CD4-positive, alpha-beta memory T cell (primary cell): ENCODE measurements around the gene ESRRA. TPM values are rescaled to one million over a fixed set of nuclear protein-coding genes. Genes with fewer than 3 reads are reported as not detected.

Experiments
- CTCF ChIA-PET: fragments of 350-600 bp; sonication (Branson Sonifier 250); formaldehyde crosslinking; loops from one replicate; lab custom pipeline; 2021; ENCODE audit warnings: inconsistent platforms; ENCODE audit not compliant: partially characterized antibody; lab: Charles Lee
- POLR2A ChIA-PET: fragments of 350-600 bp; sonication (Branson Sonifier 250); formaldehyde crosslinking; loops from one replicate; lab custom pipeline; 2021; ENCODE audit not compliant: partially characterized antibody; lab: Charles Lee
- DNase-seq, 5 donors: peaks; one replicate each; pipeline versions ENCODE4 v3.0.0 to v3.0.0-alpha.2; 2020 to 2022; ENCODE audit warnings: mixed read lengths in 1 of 5
- H3K27ac ChIP-seq: one replicate; pipeline ENCODE4 v1.7.0; 2013; ENCODE audit warnings: low read depth, low read length
- H3K27me3 ChIP-seq: 2 replicates; pipeline ENCODE4 v1.7.0; 2013; ENCODE audit warnings: mild to moderate bottlenecking, low read length, moderate library complexity; ENCODE audit not compliant: insufficient read depth
- H3K36me3 ChIP-seq: 2 replicates; pipeline ENCODE4 v1.7.0; 2013; ENCODE audit warnings: mild to moderate bottlenecking, low read length, moderate library complexity; ENCODE audit not compliant: insufficient read depth
- H3K4me1 ChIP-seq: 2 replicates; pipeline ENCODE4 v1.7.0; 2013; ENCODE audit warnings: mild to moderate bottlenecking, low read length, moderate library complexity; ENCODE audit not compliant: insufficient read depth
- H3K4me3 ChIP-seq, 2 donors: one replicate each; pipeline ENCODE4 v1.7.0; 2013; ENCODE audit warnings: low read length in 2 of 2, mild to moderate bottlenecking in 1 of 2
- H3K9me3 ChIP-seq, 2 donors: one replicate each; pipeline ENCODE4 v1.7.0; 2013; ENCODE audit warnings: low read length in 2 of 2, control low read depth in 1 of 2; ENCODE audit not compliant: control insufficient read depth in 1 of 2
- H3K27ac Mint-ChIP-seq, 7 donors: one replicate each; pipeline ENCODE4 v1.8.0; 2020 to 2021; ENCODE audit warnings: mixed read lengths in 7 of 7, mild to moderate bottlenecking in 6 of 7, inconsistent platforms in 3 of 7, moderate library complexity in 3 of 7
- H3K27me3 Mint-ChIP-seq, 2 donors: one replicate each; pipeline ENCODE4 v1.8.0; 2020 to 2021; ENCODE audit warnings: mixed read lengths in 2 of 2
- H3K36me3 Mint-ChIP-seq, 2 donors: one replicate each; pipeline ENCODE4 v1.8.0; 2020 to 2021; ENCODE audit warnings: mixed read lengths in 2 of 2, inconsistent platforms in 1 of 2, mild to moderate bottlenecking in 1 of 2
- H3K4me1 Mint-ChIP-seq, 4 donors: one replicate each; pipeline ENCODE4 v1.8.0; 2020 to 2021; ENCODE audit warnings: mixed read lengths in 4 of 4, mild to moderate bottlenecking in 1 of 4
- H3K4me3 Mint-ChIP-seq, 8 donors: one replicate each; pipeline ENCODE4 v1.8.0; 2020 to 2021; ENCODE audit warnings: mixed read lengths in 8 of 8, mild to moderate bottlenecking in 7 of 8, moderate library complexity in 6 of 8, inconsistent platforms in 3 of 8
- H3K9me3 Mint-ChIP-seq, 8 donors: one replicate each; pipeline ENCODE4 v1.8.0; 2020 to 2021; ENCODE audit warnings: mixed read lengths in 8 of 8, mild to moderate bottlenecking in 5 of 8, inconsistent platforms in 3 of 8, moderate library complexity in 1 of 8
- intact Hi-C: fragments of 100-400 bp; cut with micrococcal nuclease; formaldehyde crosslinking; loops from one replicate; pipeline ENCODE4 v1.15.1; 2023
- polyA plus RNA-seq, 2 donors: library from polyadenylated mRNA; unstranded; fragments of 300-500 nt; fragmentation: Illumina TruSeq; gene quantifications; one replicate each; pipeline ENCODE4 v1.2.3, GENCODE V29; 2021
- total RNA-seq, 2 experiments: library from RNA; stranded (reverse); gene quantifications; one replicate each; pipeline ENCODE4 v1.2.3, GENCODE V29; 2021

Gene ESRRA
- total and polyA plus RNA-seq, 4 experiments from 2014 or later: 4.4 to 31.9 (median 20.9) TPM

DNA sequence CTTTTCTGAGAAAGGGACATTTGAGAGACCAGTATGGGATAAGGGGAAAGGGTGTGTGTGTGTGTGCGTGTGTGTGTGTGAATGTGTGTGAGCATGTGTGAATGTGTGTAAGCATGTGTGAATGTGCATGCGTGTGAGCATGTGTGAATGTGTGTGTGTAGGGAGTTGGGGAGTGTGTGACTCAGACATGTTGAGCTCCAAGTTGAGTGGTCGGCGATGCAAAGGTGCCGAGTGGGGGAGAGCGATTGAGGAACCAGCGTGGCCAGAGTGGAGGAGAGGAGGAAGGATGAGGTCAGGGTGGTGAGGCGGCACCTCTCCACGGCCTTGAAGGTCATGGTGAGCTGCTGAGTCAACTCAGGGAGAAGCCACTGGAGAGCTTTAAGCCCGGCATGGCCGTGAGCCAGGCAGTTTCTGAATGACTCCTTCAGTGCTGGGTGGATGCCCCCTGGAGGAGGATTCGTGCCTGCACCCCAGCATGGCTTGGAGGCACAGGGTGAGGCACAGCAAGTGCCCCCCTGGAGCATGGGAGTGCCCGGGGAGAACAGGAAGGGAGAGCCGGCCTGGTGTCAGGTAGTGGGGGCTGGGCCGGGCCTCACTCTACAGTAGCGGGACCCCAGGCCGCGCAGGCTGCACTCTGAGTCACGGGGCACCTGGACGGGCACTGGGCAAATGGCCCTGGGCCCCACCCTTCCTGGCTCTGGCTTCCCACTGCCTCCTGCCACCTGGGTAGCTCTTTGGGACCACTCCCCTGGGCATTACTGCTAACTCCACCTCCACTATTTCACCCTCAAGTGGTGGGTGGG, 26.4 kb downstream of the ESRRA start:
- no peak overlapping the region for H3K27ac ChIP-seq
- Mint-ChIP-seq H3K27ac (peak overlapping the region; percentile 11 to 92 (median 71)), H3K4me3 (peak overlapping the region in 4 of 8 donors; percentile 7 to 38 (median 36)), H3K36me3 (peaks cover 4 to 5% of the 10 kb centered on the region in 2 donors), H3K9me3 (no peaks in the 10 kb centered on the region), H3K4me1 (peaks cover 5 to 11% (median 8%) of the 10 kb centered on the region in 4 donors), H3K27me3 (no peaks in the 10 kb centered on the region)
- no peak overlapping the region for H3K4me3 ChIP-seq
- ChIA-PET POLR2A (interaction anchor here (0.8 to 2.2 kb wide), 6 partner anchors 8 to 127 kb away, joined by 3 to 31 read pairs (median 4); partner anchors contain the start of genes BAD, CCDC88B, ESRRA and FERMT3), CTCF (interaction anchor here (0.7 to 3.8 kb wide), 11 partner anchors 8 to 127 kb away, joined by 3 to 49 read pairs (median 4); partner anchors contain the start of genes CCDC88B, FERMT3, PRDX5 and TRMT112)
- H3K4me1 ChIP-seq: peaks cover 12% of the 10 kb centered on the region
- peak; percentile 47 to 73 (median 54) for DNase-seq
- H3K36me3 ChIP-seq: no peaks in the 10 kb centered on the region
- no peaks in the 10 kb centered on the region for H3K27me3 ChIP-seq
- intact Hi-C loops: loop anchor here (1.0 kb wide), 2 partner anchors 13 to 127 kb away; partner anchors contain the start of gene PRDX5
- H3K9me3 ChIP-seq: no peaks in the 10 kb centered on the region

DNA sequence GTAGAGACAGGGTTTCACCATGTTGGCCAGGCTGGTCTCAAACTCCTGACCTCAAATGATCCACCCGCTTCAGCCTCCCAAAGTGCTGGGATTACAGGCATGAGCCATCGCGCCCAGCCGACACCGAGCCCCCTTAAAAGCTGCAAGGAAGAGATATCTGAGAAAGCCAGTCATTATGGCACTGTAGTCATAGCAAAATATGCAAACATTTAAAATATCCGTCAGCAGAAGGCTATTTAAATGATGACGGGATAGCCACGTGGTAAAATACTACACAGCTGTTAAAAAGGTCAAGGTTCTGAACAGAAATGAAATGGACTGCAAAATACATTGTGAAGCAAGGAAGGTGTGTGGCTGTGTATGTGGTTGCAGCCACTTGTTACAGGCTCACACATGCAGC, 28.2 kb downstream of the ESRRA start:
- ChIA-PET POLR2A (no interaction called here), CTCF (interaction anchor here (1.3 to 3.8 kb wide), 2 partner anchors 16 to 33 kb away, joined by 5 to 49 read pairs; partner anchors contain the start of genes PRDX5 and TRMT112)
- Histone ChIP-seq H3K4me1 (peaks cover 12% of the 10 kb centered on the region), H3K27ac (no peak overlapping the region), H3K4me3 (no peak overlapping the region), H3K36me3 (no peaks in the 10 kb centered on the region), H3K27me3 (no peaks in the 10 kb centered on the region), H3K9me3 (no peaks in the 10 kb centered on the region)
- intact Hi-C loops: no loop called here
- Mint-ChIP-seq H3K27ac (peak overlapping the region in 1 of 7 donors; percentile 5), H3K27me3 (no peaks in the 10 kb centered on the region), H3K9me3 (no peaks in the 10 kb centered on the region), H3K4me3 (peak overlapping the region in 1 of 8 donors; percentile 14), H3K4me1 (peaks cover 6 to 20% (median 15%) of the 10 kb centered on the region in 4 donors), H3K36me3 (peaks cover 12 to 17% of the 10 kb centered on the region in 2 donors)
- DNase-seq: no peak

DNA sequence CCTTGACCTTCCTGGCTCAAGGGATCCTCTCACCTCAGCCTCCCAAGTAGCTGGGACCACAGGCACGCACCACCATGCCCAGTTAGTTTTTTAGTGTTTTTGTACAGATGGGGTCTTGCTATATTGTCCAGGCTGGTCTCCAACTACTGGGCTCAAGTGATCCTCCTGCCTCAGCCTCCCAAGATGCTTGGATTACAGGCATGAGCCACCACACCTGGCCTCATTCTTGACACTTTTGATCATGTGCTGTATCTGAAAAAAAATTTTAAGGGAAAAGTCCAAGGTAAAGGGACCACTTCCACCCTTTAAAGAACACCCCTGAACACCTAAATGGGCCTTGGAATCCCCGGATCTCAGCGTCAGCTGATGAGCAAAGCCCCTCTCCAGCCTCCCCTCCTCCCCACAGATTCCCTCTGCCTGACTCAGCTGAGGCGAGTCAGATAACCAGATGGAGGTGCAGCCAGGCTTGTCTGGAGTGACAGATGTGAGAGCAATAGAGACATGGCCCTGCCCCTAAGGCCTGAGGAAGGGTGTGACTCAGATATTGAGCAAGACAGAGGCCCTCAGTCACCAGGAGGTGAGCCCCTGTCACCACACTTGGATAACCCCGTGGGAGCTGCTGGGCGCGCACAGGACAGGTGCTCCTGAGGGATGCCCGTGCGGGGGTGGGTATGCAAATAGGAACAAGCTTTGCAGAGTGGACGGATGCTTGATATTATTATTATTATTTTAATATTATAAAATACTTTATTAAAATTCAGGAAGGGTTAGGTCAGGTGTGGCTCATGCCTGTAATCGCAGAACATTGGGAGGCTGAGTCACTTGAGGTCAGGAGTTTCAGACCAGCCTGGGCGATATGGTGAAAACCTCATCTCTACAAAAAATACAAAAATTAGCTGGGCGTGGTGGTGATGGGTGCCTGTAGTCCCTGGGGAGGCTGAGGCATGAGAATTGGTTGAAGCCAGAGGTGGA, 29.7 kb downstream of the ESRRA start:
- H3K27me3 Mint-ChIP-seq: no peaks in the 10 kb centered on the region
- no peaks in the 10 kb centered on the region for H3K9me3 Mint-ChIP-seq
- peak overlapping the region in 1 of 7 donors; percentile 57 for H3K27ac Mint-ChIP-seq
- peaks cover 25% of the 10 kb centered on the region for H3K4me1 ChIP-seq
- ChIA-PET POLR2A (interaction anchor here (9.7 kb wide), 1 partner anchor 18 kb away, joined by 153 read pairs; the partner anchor contains the start of genes PRDX5 and TRMT112), CTCF (interaction anchor here (0.6 to 0.7 kb wide), 2 partner anchors 131 to 1943 kb away, joined by 3 read pairs; no protein-coding TSS in a partner anchor)
- no peaks in the 10 kb centered on the region for H3K9me3 ChIP-seq
- no peaks in the 10 kb centered on the region for H3K36me3 ChIP-seq
- no peaks in the 10 kb centered on the region for H3K27me3 ChIP-seq
- no peak overlapping the region for H3K4me3 ChIP-seq
- peaks cover 18 to 33% (median 27%) of the 10 kb centered on the region in 4 donors for H3K4me1 Mint-ChIP-seq
- no peak overlapping the region for H3K27ac ChIP-seq
- intact Hi-C loops: no loop called here
- no peak for DNase-seq
- H3K36me3 Mint-ChIP-seq: peaks cover 12 to 29% of the 10 kb centered on the region in 2 donors
- no peak overlapping the region for H3K4me3 Mint-ChIP-seq

DNA sequence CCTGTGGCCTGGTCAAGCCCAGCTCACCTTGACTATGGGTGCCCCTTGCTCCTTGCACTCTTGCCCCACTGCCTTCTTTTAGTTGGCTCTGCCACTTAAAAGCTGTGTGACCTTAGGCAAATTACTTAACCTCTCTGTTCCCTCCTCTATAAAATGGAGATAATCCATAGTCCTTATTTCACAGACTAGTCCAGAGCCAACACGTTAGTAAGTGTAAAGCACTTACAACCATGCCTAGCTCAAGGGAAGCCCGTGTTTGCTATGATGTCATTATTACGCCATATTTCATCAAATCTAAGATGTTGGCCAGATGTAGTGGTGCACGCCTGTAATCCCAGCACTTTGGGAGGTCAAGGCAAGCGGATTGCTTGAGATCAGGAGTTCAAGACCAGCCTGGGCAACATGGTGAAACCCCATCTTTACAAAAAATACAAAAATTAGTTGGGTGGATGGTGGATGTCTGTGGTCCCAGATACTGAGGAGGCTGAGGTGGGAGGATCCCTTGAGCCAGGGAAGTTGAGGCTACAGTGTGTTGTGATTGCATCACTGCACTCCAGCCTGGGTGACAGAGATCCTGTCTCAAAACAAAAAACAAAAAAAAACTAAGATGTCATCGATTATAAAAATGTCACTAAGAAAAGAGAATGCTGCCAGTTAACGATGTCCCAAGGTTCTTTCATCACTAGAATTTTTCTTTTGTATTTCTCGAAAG, 32.4 kb downstream of the ESRRA start:
- Histone ChIP-seq H3K27me3 (no peaks in the 10 kb centered on the region), H3K4me1 (peaks cover 37% of the 10 kb centered on the region), H3K36me3 (no peaks in the 10 kb centered on the region), H3K4me3 (no peak overlapping the region), H3K9me3 (no peaks in the 10 kb centered on the region), H3K27ac (peak overlapping the region; percentile 81)
- H3K4me3 Mint-ChIP-seq: peak overlapping the region in 2 of 8 donors; percentile 17 to 20
- H3K36me3 Mint-ChIP-seq: peaks cover 12 to 33% of the 10 kb centered on the region in 2 donors
- no peaks in the 10 kb centered on the region for H3K9me3 Mint-ChIP-seq
- intact Hi-C loops: no loop called here
- no peak for DNase-seq
- peak overlapping the region in 5 of 7 donors; percentile 42 to 72 (median 60) for H3K27ac Mint-ChIP-seq
- H3K27me3 Mint-ChIP-seq: no peaks in the 10 kb centered on the region
- ChIA-PET CTCF (interaction anchor here (1.2 to 1.7 kb wide), 2 partner anchors 17 to 20 kb away, joined by 3 to 7 read pairs; partner anchors contain the start of genes PRDX5 and TRMT112), POLR2A (interaction anchor here (0.6 to 9.7 kb wide), 3 partner anchors 15 to 222 kb away, joined by 3 to 153 read pairs (median 3); partner anchors contain the start of genes PRDX5 and TRMT112)
- H3K4me1 Mint-ChIP-seq: peaks cover 19 to 45% (median 32%) of the 10 kb centered on the region in 4 donors

DNA sequence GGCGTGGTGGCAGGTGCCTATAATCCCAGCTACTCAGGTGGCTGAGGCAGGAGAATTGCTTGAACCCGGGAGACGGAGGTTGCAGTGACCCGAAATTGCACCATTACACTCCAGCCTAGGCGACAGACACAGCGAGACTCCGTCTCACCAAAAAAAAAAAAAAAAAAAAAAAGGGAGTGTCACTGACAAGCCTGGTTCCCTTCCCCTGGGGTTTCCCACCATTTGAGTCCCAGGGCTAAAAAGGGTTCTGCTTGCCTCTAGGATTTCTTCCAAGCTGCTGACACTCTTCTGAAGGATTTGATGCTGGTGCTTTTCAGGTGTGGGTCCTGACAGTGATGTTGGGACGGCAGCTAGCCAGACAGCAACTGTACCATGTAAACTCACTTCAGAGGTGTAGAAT, 33.4 kb downstream of the ESRRA start:
- POLR2A ChIA-PET: interaction anchor here (0.6 to 9.7 kb wide), 4 partner anchors 20 to 223 kb away, joined by 3 to 153 read pairs (median 26); partner anchors contain the start of genes PRDX5, RPS6KA4 and TRMT112
- H3K36me3 Mint-ChIP-seq: peaks cover 12 to 33% of the 10 kb centered on the region in 2 donors
- H3K4me1 Mint-ChIP-seq: peaks cover 19 to 46% (median 34%) of the 10 kb centered on the region in 4 donors
- H3K9me3 Mint-ChIP-seq: no peaks in the 10 kb centered on the region
- no peak overlapping the region for H3K4me3 ChIP-seq
- peak overlapping the region; percentile 81 to 93 (median 86) for H3K4me3 Mint-ChIP-seq
- no peaks in the 10 kb centered on the region for H3K27me3 Mint-ChIP-seq
- no peaks in the 10 kb centered on the region for H3K9me3 ChIP-seq
- intact Hi-C loops: no loop called here
- H3K36me3 ChIP-seq: peaks cover 5% of the 10 kb centered on the region
- H3K27ac Mint-ChIP-seq: peak overlapping the region; percentile 88 to 99 (median 96)
- peaks cover 44% of the 10 kb centered on the region for H3K4me1 ChIP-seq
- peak overlapping the region; percentile 81 for H3K27ac ChIP-seq
- H3K27me3 ChIP-seq: no peaks in the 10 kb centered on the region
- CTCF ChIA-PET: interaction anchor here (1.7 kb wide), 1 partner anchor 21 kb away, joined by 7 read pairs; the partner anchor contains the start of genes PRDX5 and TRMT112
- no peak for DNase-seq

DNA sequence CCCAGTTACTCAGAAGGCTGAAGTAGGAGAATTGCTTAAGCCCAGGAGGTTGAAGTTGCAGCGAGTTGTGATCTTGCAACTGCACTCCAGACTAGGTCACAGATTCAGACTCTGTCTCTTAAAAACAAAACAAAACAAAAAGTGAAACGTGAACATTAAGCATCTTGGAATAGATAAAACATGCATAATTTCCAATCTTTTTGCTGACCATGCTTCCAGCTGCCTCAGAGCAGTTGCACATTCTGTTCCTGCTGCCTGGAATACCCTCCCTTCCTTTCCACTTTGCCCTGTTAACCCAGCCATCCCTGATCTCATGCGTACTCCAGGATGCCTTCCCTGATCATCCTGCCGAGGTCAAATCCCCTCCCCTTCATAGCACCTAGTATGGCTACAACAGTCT, 34.0 kb downstream of the ESRRA start:
- peak overlapping the region; percentile 88 to 99 (median 96) for H3K27ac Mint-ChIP-seq
- H3K27me3 ChIP-seq: no peaks in the 10 kb centered on the region
- H3K4me3 ChIP-seq: peak overlapping the region; percentile 57 to 81
- peak overlapping the region; percentile 81 for H3K27ac ChIP-seq
- intact Hi-C loops: no loop called here
- peak overlapping the region; percentile 81 to 93 (median 86) for H3K4me3 Mint-ChIP-seq
- DNase-seq: no peak
- peaks cover 18 to 46% (median 34%) of the 10 kb centered on the region in 4 donors for H3K4me1 Mint-ChIP-seq
- no peaks in the 10 kb centered on the region for H3K9me3 ChIP-seq
- H3K36me3 ChIP-seq: peaks cover 11% of the 10 kb centered on the region
- H3K36me3 Mint-ChIP-seq: peaks cover 12 to 32% of the 10 kb centered on the region in 2 donors
- H3K4me1 ChIP-seq: peaks cover 44% of the 10 kb centered on the region
- H3K9me3 Mint-ChIP-seq: no peaks in the 10 kb centered on the region
- CTCF ChIA-PET: interaction anchor here (4.9 kb wide), 1 partner anchor 22 kb away, joined by 40 read pairs; the partner anchor contains the start of genes PRDX5 and TRMT112
- POLR2A ChIA-PET: interaction anchor here (1.1 to 9.7 kb wide), 10 partner anchors 8 to 133 kb away, joined by 3 to 153 read pairs (median 4); partner anchors contain the start of genes FERMT3, PRDX5, RPS6KA4 and TRMT112
- no peaks in the 10 kb centered on the region for H3K27me3 Mint-ChIP-seq
